Measurements from ENCODE around the gene RNF43. TPM values are rescaled to one million over a fixed set of nuclear protein-coding genes. Genes with fewer than 3 reads are reported as not detected.

Gene RNF43
- total and polyA plus RNA-seq, 3 experiments from 2014 or later, result 0.47 to 1.4 (median 1.2) TPM

DNA sequence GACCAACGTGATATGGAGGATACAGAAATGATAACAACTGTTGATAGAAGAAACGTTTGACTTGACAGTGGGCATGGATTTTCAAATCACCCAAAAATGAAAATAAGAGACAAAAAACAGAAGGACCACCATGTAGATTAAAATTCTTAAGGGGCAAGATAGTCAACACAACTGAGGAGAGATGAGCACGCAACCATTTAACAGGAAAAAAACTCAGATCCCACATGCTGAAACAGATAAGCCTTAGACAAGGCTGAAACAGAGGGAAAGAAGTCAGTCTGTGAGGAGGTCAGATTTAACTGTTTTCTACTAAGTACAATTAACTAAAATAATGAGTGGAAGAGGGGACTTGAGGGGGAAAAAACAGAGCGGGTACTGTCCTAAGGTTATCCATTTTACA is 21.2 kb downstream of the RNF43 start:
- H3K27ac ChIP-seq (ENCODE audit: low read depth, low read length), result no peak overlapping the region
- H3K27me3 Mint-ChIP-seq, result no peaks in the 10 kb centered on the region
- CTCF ChIA-PET, result interaction anchor here (1.5 kb wide), 1 partner anchor 79 kb away, joined by 6 read pairs; no protein-coding TSS in a partner anchor
- no peaks in the 10 kb centered on the region for H3K27me3 ChIP-seq (ENCODE audit: insufficient read depth, low read length, poor library complexity, severe bottlenecking)
- H3K9me3 ChIP-seq (ENCODE audit: low read length), result no peaks in the 10 kb centered on the region
- H3K9me3 Mint-ChIP-seq, result no peaks in the 10 kb centered on the region
- H3K4me1 Mint-ChIP-seq, result no peaks in the 10 kb centered on the region
- POLR2A ChIA-PET, result no interaction called here
- H3K4me1 ChIP-seq (ENCODE audit: insufficient read depth, low read length), result no peaks in the 10 kb centered on the region
- peaks cover 0 to 7% (median 4%) of the 10 kb centered on the region in 3 donors for H3K36me3 Mint-ChIP-seq
- H3K27ac Mint-ChIP-seq, result no peak overlapping the region
- no peak overlapping the region for H3K4me3 Mint-ChIP-seq
- no peaks in the 10 kb centered on the region for H3K36me3 ChIP-seq (ENCODE audit: insufficient read depth, low read length)
- no peak for DNase-seq
- H3K4me3 ChIP-seq (ENCODE audit: low read length), result no peak overlapping the region

DNA sequence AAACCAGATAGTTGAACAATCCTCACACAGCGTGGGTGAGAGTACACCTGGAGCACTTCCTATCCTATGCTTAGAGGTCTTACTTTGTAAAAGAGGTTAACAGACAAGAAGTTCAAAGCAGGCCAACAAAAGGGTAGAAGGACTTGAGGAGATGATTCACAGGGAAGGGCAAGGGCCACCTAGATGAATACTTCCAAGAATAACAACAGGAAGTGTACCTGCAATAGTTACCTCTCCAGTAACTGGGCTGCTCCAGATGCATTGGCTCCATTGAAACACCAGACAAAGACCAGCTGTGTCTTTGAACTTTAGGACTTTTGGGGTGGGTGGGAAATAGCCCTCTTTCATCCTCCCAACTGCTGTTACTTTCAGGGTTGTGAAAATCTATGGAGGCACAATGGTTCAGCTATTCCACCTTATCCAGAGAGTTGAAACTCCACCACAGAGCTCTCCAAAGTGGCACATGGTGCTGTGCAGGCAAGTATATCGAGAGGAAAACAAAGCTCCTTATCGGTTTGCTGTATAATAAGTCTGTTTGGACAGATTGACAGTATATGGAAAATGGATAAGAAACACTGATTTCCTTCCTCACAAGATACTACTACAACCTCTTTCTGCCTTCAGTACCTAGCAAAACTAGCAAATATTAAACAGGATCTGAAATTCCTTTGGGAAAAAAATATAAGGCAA is 22.7 kb downstream of the RNF43 start:
- Histone ChIP-seq H3K27ac (ENCODE audit: low read depth, low read length) (no peak overlapping the region), H3K4me1 (ENCODE audit: insufficient read depth, low read length) (no peaks in the 10 kb centered on the region), H3K27me3 (ENCODE audit: insufficient read depth, low read length, poor library complexity, severe bottlenecking) (no peaks in the 10 kb centered on the region), H3K36me3 (ENCODE audit: insufficient read depth, low read length) (no peaks in the 10 kb centered on the region), H3K9me3 (ENCODE audit: low read length) (no peaks in the 10 kb centered on the region), H3K4me3 (ENCODE audit: low read length) (no peak overlapping the region)
- Mint-ChIP-seq H3K27me3 (no peaks in the 10 kb centered on the region), H3K4me3 (no peak overlapping the region), H3K9me3 (no peaks in the 10 kb centered on the region), H3K27ac (no peak overlapping the region), H3K36me3 (peaks cover 0 to 7% (median 4%) of the 10 kb centered on the region in 3 donors), H3K4me1 (no peaks in the 10 kb centered on the region)
- CTCF ChIA-PET, result interaction anchor here (1.2 kb wide), 1 partner anchor 23 kb away, joined by 4 read pairs; the partner anchor contains the start of gene RNF43
- DNase-seq, result no peak
- POLR2A ChIA-PET, result interaction anchor here (0.6 kb wide), 1 partner anchor 38 kb away, joined by 6 read pairs; no protein-coding TSS in a partner anchor

DNA sequence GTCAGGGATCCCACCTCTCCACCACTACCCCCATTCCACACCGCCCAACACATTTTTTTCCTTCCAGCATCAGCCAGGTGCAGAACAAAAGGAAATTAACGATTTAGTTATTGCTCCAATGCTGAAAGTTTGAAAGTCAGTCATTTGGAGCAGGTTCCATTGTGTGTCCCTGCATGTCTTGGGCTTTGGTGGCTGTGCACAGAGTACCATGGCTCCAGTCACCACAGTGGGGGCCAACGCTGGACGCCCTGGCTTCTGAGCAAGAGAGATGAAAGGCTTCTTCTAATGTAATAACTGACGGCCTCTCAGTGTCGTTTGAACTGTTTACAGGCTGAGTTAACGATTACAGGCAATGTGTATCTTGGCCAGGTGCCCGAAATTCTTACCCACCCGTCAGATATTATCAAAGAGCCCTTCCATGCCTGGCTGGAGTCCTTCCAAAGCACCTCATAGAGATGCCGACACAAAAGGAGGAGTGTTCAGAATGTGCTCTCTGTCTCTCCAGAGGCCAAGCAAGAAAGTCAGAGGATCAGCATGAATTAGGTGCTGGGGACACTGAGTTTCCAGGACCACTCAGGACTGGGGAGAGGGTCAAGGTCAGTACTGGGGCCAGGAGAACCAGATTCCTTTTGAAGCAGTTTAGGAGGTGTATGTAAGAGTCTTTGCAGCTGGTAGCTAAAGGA is 25.9 kb downstream of the RNF43 start:
- no peak for DNase-seq
- H3K9me3 Mint-ChIP-seq, result no peaks in the 10 kb centered on the region
- H3K4me1 Mint-ChIP-seq, result peaks cover 0 to 18% (median 8%) of the 10 kb centered on the region in 3 donors
- H3K36me3 Mint-ChIP-seq, result peaks cover 0 to 11% (median 3%) of the 10 kb centered on the region in 3 donors
- no peak overlapping the region for H3K27ac Mint-ChIP-seq
- Histone ChIP-seq H3K4me1 (ENCODE audit: insufficient read depth, low read length) (no peaks in the 10 kb centered on the region), H3K27ac (ENCODE audit: low read depth, low read length) (no peak overlapping the region), H3K36me3 (ENCODE audit: insufficient read depth, low read length) (no peaks in the 10 kb centered on the region), H3K4me3 (ENCODE audit: low read length) (no peak overlapping the region), H3K9me3 (ENCODE audit: low read length) (no peaks in the 10 kb centered on the region), H3K27me3 (ENCODE audit: insufficient read depth, low read length, poor library complexity, severe bottlenecking) (no peaks in the 10 kb centered on the region)
- ChIA-PET CTCF (no interaction called here), POLR2A (no interaction called here)
- no peak overlapping the region for H3K4me3 Mint-ChIP-seq
- no peaks in the 10 kb centered on the region for H3K27me3 Mint-ChIP-seq

GRCh38 chr17:58390884-58391283 is 26.4 kb downstream of the RNF43 start:
- DNase-seq, result no peak

DNA sequence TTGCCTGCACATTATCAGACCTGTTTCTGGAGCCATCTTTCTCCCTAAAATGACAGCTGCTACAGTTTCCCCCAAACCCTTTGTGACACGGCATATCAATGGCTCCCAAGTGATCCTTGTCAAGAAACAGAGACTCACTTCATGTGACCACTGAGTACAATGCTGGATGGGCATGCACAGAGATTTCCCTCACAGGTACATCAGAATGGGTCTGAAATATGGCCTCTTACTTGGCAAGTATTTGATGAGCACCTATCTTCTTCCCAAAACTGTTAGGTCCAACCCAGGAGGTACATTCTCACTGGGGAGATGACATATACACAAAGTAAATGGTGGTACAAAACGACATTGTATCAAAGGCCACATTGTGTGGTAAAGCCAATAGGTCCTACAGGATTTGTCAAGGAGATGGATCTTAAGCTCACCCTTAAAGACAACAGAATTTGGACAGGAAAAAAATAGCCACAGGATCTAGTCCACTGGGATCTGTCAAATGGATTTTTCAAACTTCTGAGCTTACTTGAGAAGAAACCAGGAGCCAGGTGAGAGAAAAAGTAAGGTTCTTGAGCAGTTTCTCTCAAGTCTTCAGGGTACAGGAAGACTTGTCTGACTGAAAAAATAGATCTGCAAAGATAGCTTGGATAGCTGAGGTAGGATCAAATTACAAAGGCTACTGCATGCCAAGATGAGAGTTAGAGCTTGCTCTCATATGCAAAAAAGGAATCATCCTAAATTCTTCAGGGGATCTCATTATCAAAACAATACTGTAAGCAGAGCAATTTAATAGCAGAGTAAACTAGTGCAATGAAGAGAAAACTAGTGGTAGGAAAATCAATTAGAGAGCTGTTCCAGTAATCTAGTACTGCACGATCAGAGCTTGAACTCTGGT is 28.8 kb downstream of the RNF43 start:
- Mint-ChIP-seq H3K4me3 (peak overlapping the region in 1 of 7 donors; percentile 71), H3K27me3 (no peaks in the 10 kb centered on the region), H3K4me1 (peaks cover 3 to 34% (median 8%) of the 10 kb centered on the region in 3 donors), H3K36me3 (peaks cover 0 to 4% (median 3%) of the 10 kb centered on the region in 3 donors), H3K9me3 (no peaks in the 10 kb centered on the region), H3K27ac (peak overlapping the region in 7 of 8 donors; percentile 8 to 98 (median 74))
- Histone ChIP-seq H3K27ac (ENCODE audit: low read depth, low read length) (peak overlapping the region; percentile 13), H3K36me3 (ENCODE audit: insufficient read depth, low read length) (no peaks in the 10 kb centered on the region), H3K4me3 (ENCODE audit: low read length) (no peak overlapping the region), H3K27me3 (ENCODE audit: insufficient read depth, low read length, poor library complexity, severe bottlenecking) (no peaks in the 10 kb centered on the region), H3K4me1 (ENCODE audit: insufficient read depth, low read length) (no peaks in the 10 kb centered on the region), H3K9me3 (ENCODE audit: low read length) (no peaks in the 10 kb centered on the region)
- CTCF ChIA-PET, result interaction anchor here (1.1 to 1.3 kb wide), 2 partner anchors 19 to 84 kb away, joined by 3 read pairs; no protein-coding TSS in a partner anchor
- POLR2A ChIA-PET, result no interaction called here
- no peak for DNase-seq

More at GRCh38 chr17:58390884-58391283, 26.4 kb downstream of the RNF43 start:
- no peaks in the 10 kb centered on the region for H3K4me1 ChIP-seq (ENCODE audit: insufficient read depth, low read length)
- no peak overlapping the region for H3K27ac ChIP-seq (ENCODE audit: low read depth, low read length)
- ChIA-PET POLR2A (no interaction called here), CTCF (no interaction called here)
- H3K27ac Mint-ChIP-seq, result no peak overlapping the region
- H3K9me3 ChIP-seq (ENCODE audit: low read length), result no peaks in the 10 kb centered on the region
- no peaks in the 10 kb centered on the region for H3K27me3 Mint-ChIP-seq
- no peaks in the 10 kb centered on the region for H3K9me3 Mint-ChIP-seq
- no peak overlapping the region for H3K4me3 ChIP-seq (ENCODE audit: low read length)
- H3K27me3 ChIP-seq (ENCODE audit: insufficient read depth, low read length, poor library complexity, severe bottlenecking), result no peaks in the 10 kb centered on the region
- H3K4me1 Mint-ChIP-seq, result peaks cover 0 to 20% (median 8%) of the 10 kb centered on the region in 3 donors
- H3K36me3 Mint-ChIP-seq, result peaks cover 0 to 11% (median 3%) of the 10 kb centered on the region in 3 donors
- no peaks in the 10 kb centered on the region for H3K36me3 ChIP-seq (ENCODE audit: insufficient read depth, low read length)
- H3K4me3 Mint-ChIP-seq, result no peak overlapping the region

DNA sequence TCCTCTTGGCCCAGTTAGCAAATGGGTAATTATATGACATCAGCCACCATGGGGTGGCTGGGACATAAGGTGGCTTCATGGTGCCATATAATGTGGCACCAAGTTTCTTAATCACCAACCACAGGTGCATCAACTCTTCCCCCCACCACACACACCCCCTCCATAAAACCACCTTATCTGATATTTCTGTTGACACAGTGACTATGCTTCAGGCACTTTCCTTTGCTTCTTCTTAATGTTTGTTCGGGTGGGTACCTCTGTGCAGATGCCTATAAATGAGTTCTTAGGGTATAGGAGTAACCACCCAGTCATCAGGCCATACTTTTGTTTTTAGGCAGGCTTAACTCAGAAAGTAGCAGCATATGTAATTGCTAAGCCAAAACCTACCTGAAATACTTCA is 29.5 kb downstream of the RNF43 start:
- Mint-ChIP-seq H3K27ac (peak overlapping the region in 7 of 8 donors; percentile 47 to 98 (median 74)), H3K4me3 (peak overlapping the region in 1 of 7 donors; percentile 71), H3K9me3 (no peaks in the 10 kb centered on the region), H3K36me3 (peaks cover 0 to 4% (median 3%) of the 10 kb centered on the region in 3 donors), H3K27me3 (no peaks in the 10 kb centered on the region), H3K4me1 (peaks cover 6 to 37% (median 10%) of the 10 kb centered on the region in 3 donors)
- POLR2A ChIA-PET, result no interaction called here
- Histone ChIP-seq H3K9me3 (ENCODE audit: low read length) (no peaks in the 10 kb centered on the region), H3K36me3 (ENCODE audit: insufficient read depth, low read length) (no peaks in the 10 kb centered on the region), H3K27me3 (ENCODE audit: insufficient read depth, low read length, poor library complexity, severe bottlenecking) (no peaks in the 10 kb centered on the region), H3K4me3 (ENCODE audit: low read length) (no peak overlapping the region), H3K27ac (ENCODE audit: low read depth, low read length) (peak overlapping the region; percentile 13), H3K4me1 (ENCODE audit: insufficient read depth, low read length) (peaks cover 3% of the 10 kb centered on the region)
- CTCF ChIA-PET, result interaction anchor here (1.1 to 1.3 kb wide), 2 partner anchors 18 to 83 kb away, joined by 3 read pairs; no protein-coding TSS in a partner anchor
- DNase-seq, result peak in 2 of 5 donors; percentile 10 to 27

- H3K27me3 Mint-ChIP-seq, result no peaks in the 10 kb centered on the region
- peaks cover 0 to 4% (median 0%) of the 10 kb centered on the region in 3 donors for H3K36me3 Mint-ChIP-seq
- no peaks in the 10 kb centered on the region for H3K27me3 ChIP-seq (ENCODE audit: insufficient read depth, low read length, poor library complexity, severe bottlenecking)
- no peaks in the 10 kb centered on the region for H3K36me3 ChIP-seq (ENCODE audit: insufficient read depth, low read length)
- no peaks in the 10 kb centered on the region for H3K9me3 ChIP-seq (ENCODE audit: low read length)
- H3K27ac Mint-ChIP-seq, result peak overlapping the region in 4 of 8 donors; percentile 26 to 80 (median 61)
- H3K9me3 Mint-ChIP-seq, result no peaks in the 10 kb centered on the region
- peaks cover 17 to 48% (median 22%) of the 10 kb centered on the region in 3 donors for H3K4me1 Mint-ChIP-seq
- H3K4me3 ChIP-seq (ENCODE audit: low read length), result no peak overlapping the region
- no peak for DNase-seq
- ChIA-PET CTCF (no interaction called here), POLR2A (no interaction called here)
- H3K4me1 ChIP-seq (ENCODE audit: insufficient read depth, low read length), result peaks cover 14% of the 10 kb centered on the region
- H3K27ac ChIP-seq (ENCODE audit: low read depth, low read length), result no peak overlapping the region
- no peak overlapping the region for H3K4me3 Mint-ChIP-seq
Measured at GRCh38 chr17:58386708-58387107, 30.6 kb downstream of the RNF43 start.

Measured in CD8-positive, alpha-beta memory T cell (primary cell).